Hippocampal formation (tissue), 2 donors: ENCODE data around the gene ESYT2.

Source experiments
- DNase-seq, 2 donors: peaks; one replicate each; lab custom pipeline; 2025; lab: John Stamatoyannopoulos, UW

Gene ESYT2

GRCh38 chr7:158803367-158803969, 25.8 kb downstream of the ESYT2 start:
- DNase-seq, result no peak

GRCh38 chr7:158802535-158803366, 26.6 kb downstream of the ESYT2 start:
- DNase-seq, result no peak

- no peak for DNase-seq
These were observed 30.6 kb downstream of the ESYT2 start for GRCh38 chr7:158798741-158799140.

- no peak for DNase-seq
These were observed 32.6 kb downstream of the ESYT2 start for GRCh38 chr7:158796667-158797066.

GRCh38 chr7:158795272-158795671, 34.0 kb downstream of the ESYT2 start:
- no peak for DNase-seq

- no peak for DNase-seq
These were observed 38.2 kb downstream of the ESYT2 start for GRCh38 chr7:158791107-158791506.

GRCh38 chr7:158789842-158790241, 39.5 kb downstream of the ESYT2 start:
- DNase-seq, result no peak

- DNase-seq, result no peak
These were observed 42.4 kb downstream of the ESYT2 start for GRCh38 chr7:158786898-158787297.

- no peak for DNase-seq
These were observed 45.0 kb downstream of the ESYT2 start for GRCh38 chr7:158784270-158784669.

GRCh38 chr7:158783595-158783994, 45.7 kb downstream of the ESYT2 start:
- DNase-seq, result no peak

- no peak for DNase-seq
These were observed 46.4 kb downstream of the ESYT2 start for GRCh38 chr7:158782761-158783401.

- no peak for DNase-seq
These were observed 47.2 kb downstream of the ESYT2 start for GRCh38 chr7:158781974-158782664.

- DNase-seq, result no peak
These were observed 47.9 kb downstream of the ESYT2 start for GRCh38 chr7:158781217-158781973.

GRCh38 chr7:158779061-158780000, 50.0 kb downstream of the ESYT2 start:
- DNase-seq, result no peak

GRCh38 chr7:158778471-158778870, 50.8 kb downstream of the ESYT2 start:
- DNase-seq, result no peak

- DNase-seq, result no peak
These were observed 51.5 kb downstream of the ESYT2 start for GRCh38 chr7:158777793-158778192.

- DNase-seq, result no peak
These were observed 52.8 kb downstream of the ESYT2 start for GRCh38 chr7:158776474-158776873.

GRCh38 chr7:158774952-158775351, 54.4 kb downstream of the ESYT2 start:
- no peak for DNase-seq

- no peak for DNase-seq
These were observed 56.4 kb downstream of the ESYT2 start for GRCh38 chr7:158772916-158773315.

- DNase-seq, result no peak
These were observed 58.0 kb downstream of the ESYT2 start for GRCh38 chr7:158771213-158771834.
